Hindlimb muscle (tissue), 1 donor: Measurements from ENCODE around the gene ZKSCAN3. TPM values are rescaled to one million over a fixed set of nuclear protein-coding genes. Genes with fewer than 3 reads are reported as not detected.
"Not testable (repeated sequence)": the region's sequence is repeated elsewhere in the genome, so short reads cannot be mapped to it uniquely, and the experiment has no call there.

Experiments
- DNase-seq: peaks from one replicate; pipeline ENCODE4 v3.0.0-alpha.2; 2013
- polyA plus RNA-seq: library from polyadenylated mRNA; unstranded; fragments of 120-200 nt; gene quantifications from one replicate; pipeline ENCODE4 v1.2.1, GENCODE V29; 2013; ENCODE audit not compliant: insufficient read length

ZKSCAN3 gene
- polyA plus RNA-seq = 7.7 TPM

- peak; percentile 81 for DNase-seq
Observed at GRCh38 chr6:28349892-28350737, at the start of gene ZKSCAN3. ZKSCAN3 (plus strand) TSS chr6:28349947; CDS start chr6:28359587, 9,640 bp downstream.

DNA sequence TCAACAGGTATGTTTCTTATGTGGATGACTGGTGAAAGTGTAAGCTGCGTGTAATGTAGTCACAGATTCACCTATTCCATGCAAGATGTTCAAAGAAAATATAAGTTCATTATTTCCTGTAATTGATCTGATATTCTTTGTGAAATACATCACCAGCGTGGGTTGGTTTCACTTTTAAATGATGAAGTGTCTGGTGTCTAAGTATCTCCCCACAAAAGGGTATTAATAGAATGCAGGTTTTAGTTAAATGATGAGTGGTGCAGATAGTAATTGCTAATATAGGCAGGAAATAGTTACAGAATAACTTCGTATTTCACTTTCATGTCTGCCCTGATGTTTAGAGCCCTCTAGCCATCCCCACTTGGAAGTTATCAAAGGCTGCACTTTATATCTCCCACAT, 46.2 kb upstream of the ZKSCAN3 start:
- no peak for DNase-seq

- DNase-seq = not testable (repeated sequence)
Observed at GRCh38 chr6:28306363-28306762, 43.4 kb upstream of the ZKSCAN3 start.

DNA sequence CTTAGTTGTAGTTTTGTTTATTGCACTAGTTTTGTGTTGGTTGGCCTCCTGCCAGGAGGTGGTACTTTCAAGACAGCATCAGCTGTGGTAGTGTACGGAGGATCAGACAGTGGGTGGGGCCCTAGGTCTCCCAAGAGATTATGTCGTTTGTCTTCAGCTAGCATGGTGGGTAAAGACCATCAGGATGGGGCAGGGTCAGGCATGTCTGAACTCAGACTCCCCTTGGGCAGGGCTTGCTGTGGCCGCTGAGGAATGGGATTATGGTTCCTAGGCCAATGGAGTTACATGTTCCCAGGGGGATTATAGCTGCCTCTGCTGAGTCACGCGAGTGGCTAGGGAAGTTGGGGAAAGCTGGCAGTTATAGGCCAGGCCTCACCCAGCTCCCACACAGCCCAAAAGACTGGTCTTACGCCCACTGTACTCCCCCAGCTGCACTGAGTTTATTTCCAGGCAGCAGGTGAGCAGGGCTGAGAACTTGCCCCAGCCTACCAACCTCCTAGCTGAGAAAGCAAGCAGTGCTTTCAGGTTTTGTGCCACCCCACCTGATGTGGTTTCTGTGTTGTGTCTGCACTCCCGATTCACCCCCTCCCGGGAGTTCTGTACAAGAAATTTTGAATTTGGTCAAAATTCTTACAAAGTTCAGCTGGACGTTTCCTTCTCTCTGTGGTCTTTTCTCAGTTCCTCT, 38.5 kb upstream of the ZKSCAN3 start:
- DNase-seq = no peak

GRCh38 chr6:28312939-28313338, 36.8 kb upstream of the ZKSCAN3 start:
- DNase-seq = no peak

- no peak for DNase-seq
Observed at GRCh38 chr6:28315628-28316027, 34.1 kb upstream of the ZKSCAN3 start.

DNA sequence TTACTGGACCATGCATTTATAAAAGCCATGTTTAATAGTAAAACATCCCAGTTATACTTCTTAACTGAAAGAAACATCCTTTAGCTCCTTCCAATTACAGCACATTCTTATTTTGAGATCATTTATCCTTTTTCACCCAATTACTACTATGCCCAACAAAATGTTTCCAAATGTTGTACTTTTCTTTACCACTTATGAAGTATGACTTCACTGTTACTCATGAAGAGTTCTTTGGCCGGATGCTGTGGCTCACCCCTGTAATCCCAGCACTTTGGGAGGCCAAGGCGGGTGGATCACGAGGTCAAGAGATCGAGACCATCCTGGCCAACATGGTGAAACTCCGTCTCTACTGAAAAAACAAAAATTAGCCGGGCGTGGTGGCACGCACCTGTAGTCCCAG, 31.9 kb upstream of the ZKSCAN3 start:
- DNase-seq = not testable (repeated sequence)

GRCh38 chr6:28322661-28323060, 27.1 kb upstream of the ZKSCAN3 start:
- DNase-seq = no peak

DNA sequence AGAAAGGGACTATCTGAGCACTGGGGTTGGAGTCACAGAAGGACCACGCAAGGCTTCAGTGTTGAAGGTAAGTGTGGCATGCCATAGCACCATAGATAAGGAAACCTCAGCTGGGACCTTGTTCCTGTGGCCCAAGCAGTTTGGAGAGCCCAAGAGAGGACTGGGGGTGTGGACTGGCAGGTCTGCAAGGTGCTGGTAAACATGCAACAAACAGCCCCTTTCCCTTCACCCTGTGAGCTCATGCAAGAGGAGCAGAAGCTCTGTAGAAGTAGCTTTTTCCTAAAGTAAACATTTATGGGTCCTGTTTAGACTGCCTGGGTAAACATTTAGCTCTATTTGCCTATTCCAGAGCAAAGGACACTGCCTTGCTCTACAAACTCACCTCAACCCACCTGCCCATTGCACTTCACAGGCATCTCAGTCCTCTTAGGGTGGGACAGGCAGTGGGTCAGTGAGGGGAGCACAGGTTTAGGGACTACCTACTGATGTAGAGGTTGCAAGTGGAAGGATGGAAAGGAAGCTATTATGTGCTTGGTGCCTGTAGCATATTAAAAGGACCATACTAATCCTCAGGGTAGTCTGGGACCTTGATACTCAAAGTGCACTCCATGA, 25.8 kb upstream of the ZKSCAN3 start:
- DNase-seq = no peak

- DNase-seq = no peak
Observed at GRCh38 chr6:28326371-28326948, 23.3 kb upstream of the ZKSCAN3 start.

DNA sequence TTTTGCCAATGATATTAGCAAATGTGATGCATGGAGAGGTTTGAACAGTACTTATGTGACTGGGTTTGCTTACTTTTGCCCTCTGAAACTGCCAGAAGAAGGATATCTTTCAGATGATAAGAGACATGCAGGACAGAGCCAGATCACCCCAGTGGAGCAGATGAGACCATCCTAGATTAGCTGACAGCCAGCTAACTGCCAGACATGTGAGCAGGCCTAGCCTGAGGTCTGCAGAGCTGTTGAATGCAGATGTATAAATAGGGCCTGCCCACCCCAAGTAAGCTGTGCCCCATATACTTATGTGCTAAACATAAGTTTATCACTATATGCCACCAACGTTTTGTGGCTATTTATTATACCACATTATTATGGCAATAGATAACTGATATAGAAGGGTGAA, 19.7 kb upstream of the ZKSCAN3 start:
- no peak for DNase-seq

DNA sequence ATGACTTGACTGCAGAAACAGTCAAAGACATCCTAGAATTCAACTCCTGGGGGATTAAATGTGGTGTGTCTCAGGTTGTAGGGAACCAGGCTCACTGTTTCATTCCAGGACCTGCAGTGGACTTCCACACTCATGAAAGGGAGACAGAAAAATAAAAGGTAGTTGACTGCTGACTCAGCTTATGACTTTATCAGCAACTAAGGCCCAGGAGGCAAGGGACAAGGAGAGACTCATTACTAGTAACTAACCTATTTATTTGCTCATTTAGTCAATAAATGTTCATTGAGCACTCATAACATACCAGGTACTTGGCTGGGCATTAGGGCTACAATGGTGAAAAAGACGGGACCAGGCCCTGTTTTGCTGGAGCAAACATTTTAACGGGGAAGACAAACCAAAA, 16.7 kb upstream of the ZKSCAN3 start:
- no peak for DNase-seq

GRCh38 chr6:28333599-28334018, 16.1 kb upstream of the ZKSCAN3 start:
- DNase-seq = no peak

DNA sequence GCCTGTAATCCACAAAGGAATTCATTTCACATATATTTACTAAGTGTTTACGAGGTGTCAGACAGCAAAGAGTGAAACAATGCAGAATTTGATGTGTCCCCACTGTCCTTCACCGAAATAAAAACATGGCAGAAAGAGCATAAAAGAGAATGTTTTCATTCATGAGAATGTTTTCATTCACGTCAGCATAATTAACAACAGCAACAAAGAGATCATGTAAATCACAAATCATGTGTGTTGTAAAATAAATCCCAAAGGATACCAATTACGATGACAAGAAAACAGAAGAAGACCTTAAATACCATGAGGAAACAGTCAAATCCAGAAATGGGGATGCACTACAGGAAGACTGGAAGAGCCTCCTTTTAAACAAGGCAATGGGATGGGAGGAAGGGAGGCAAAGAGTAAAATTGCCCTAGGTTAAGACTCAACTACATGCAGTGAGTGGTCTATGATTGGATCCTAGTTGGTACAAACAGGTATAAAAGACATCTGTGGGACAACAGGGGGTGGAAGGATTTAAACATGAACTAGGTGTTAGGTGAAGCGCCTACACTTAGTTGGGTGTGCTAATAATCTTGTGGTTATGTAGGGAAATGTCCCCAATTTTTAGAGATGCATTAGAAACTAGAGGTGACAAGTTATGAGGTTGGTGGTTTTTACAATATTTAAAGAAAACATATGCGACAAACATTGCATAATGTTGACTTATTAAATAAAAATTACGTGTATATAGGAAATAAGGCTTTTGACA, 15.3 kb upstream of the ZKSCAN3 start:
- no peak for DNase-seq

DNA sequence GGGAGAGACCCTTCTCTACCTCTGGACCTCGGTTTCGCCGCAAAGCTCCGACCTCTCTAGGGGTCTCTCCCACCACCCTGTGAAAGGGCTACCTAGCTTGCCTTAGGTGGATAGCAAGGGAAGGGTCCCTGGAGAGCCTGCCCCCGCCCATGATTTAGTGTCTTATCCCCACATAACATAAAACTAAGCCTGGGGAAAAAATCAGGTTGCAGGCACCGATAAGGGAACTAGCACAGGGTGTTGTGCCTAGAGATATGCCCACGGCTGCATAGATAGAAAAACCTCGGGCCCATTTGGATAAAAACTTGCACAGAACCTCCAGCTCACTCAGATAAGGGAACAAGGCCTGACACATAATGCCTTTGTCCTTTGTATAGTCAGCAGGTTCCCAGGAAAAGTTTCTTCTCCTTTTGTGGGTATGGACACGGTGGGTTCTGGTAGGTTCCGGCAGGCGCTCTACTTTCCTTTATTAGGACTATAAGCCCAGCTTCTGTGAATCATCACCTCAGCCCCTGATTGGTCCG, 14.6 kb upstream of the ZKSCAN3 start:
- DNase-seq = no peak

GRCh38 chr6:28335564-28336283, 14.0 kb upstream of the ZKSCAN3 start, which contains the start of gene ZSCAN31:
ZSCAN31 (minus strand) TSS chr6:28336148; CDS start chr6:28329683, 6,465 bp downstream.
- peak; percentile 95 for DNase-seq

DNA sequence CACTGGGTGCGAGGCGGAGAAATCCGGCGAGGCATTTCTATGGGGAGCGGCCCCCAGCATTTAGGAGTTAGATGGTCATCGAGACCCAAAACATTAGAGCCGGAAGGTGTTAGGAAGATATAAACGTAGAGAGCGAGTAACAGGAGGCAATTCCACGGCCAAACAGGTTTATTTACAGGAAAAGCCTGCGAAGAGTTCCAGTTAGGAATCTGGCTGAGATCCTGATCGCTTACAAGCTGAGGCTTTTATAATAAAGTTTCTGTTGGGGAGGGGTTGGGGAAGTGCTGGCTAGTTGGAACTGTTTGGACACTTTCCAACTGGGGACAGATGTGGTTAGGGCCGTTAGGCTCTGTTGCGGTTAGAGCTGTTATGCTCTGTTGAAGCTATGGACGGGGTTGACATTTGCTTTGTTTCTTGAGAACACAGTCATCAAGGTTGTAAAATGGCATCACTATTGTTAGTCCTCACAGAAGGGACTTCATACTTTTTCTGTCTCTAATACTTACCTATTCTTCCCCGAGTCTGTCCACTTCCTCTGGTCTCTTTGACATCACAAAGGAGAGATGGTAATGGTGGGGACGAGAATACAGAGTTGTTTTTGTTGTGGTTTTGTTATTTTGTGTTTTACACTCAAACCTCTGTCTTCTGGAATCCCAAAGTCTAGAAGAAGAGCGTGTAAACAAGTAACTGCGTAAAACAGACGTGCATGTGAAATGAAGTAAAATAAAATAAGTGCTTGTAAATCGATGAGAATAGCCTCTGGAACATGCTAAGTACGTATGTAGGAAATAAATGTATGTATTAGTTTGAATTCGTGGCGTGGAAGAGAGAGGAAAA, 13.2 kb upstream of the ZKSCAN3 start:
- peak; percentile 79 for DNase-seq

DNA sequence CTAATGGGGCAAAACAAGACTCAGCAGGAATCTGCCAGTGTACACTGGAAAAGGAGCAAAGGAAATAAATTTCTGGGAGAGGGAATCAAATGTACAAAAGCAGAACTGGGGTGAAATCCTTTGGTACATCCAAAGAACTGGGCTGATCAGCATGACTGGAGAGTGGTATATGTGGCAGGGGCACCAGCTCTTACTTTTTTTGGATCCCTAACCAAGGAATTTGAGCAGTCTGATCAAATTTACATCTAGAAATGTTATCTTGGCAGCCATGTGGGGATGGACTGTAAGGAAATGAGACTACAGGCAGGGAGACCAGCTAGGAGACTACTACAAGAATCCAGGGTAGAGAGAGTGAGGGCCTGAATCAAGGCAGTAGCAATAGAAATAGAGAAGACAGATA, 12.6 kb upstream of the ZKSCAN3 start:
- DNase-seq = no peak

DNA sequence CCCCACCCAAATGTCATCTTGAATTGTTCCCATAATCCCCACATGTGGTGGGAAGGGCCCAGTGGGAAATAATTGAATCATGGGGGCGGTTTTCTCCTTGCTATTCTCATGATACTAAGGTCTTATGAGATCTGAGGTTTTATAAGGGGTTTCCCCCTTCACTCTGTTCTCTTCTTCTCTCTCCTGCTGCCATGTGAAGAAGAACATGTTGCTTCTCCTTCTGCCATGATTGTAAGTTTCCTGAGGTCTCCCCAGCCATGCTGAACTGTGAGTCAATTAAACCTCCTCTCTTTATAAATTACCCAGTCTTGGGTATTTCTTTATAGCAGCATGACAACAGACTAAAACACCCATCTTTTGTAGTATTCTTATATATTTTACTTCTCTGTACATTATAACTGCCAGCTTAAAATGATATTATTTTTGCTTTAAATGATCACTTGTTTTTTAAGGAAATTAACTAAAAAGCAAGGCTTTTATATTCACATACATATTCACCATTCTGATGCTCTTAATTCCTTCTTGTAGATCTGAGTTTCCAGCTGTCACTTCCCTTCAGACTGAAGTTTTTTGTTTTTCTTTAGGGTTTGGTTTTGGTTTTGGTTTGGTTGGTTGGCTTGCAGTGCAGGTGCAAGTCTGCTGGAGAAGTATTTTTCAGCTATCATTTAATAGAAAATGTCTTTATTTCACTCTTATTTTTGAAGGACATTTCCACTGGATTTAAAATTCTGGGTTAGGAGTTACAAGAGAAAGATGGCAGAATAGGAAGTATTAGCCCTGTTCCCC, 9.2 kb upstream of the ZKSCAN3 start:
- no peak for DNase-seq
